GM19099 (cell line): Measurements from ENCODE around the gene TAF4.

ENCODE experiments used
- POLR2A ChIP-seq: IDR thresholded peaks from 3 replicates; pipeline ENCODE4 v1.6.1; 2011; ENCODE audit warnings: low read depth; ENCODE audit not compliant: insufficient read length; ENCODE audit errors: extremely low read depth

Gene TAF4

GRCh38 chr20:62042025-62042820 is 23.5 kb downstream of the TAF4 start:
- no peak for TF ChIP-seq POLR2A

- no peak for TF ChIP-seq POLR2A
Observed at GRCh38 chr20:62040933-62041332, 24.7 kb downstream of the TAF4 start.

- TF ChIP-seq POLR2A = no peak
Observed at GRCh38 chr20:62040381-62040922, 25.2 kb downstream of the TAF4 start.

DNA sequence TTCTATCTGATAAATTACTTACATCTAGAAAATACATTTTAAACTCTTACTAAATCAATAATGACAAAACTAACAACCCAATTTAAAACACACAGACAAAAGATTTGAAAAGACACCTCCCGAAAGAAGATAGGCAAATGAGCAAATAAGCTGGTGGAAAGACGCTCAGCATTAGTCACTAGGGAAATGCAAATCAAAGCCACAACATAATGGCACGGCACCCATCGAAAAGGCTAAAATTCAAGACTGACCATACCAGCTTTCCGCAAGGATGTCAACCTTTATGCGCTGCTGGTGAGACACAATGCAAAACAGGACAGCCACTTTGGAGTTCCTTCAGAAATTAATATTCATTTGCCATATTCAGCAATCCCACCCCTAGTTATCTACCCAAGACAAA is 25.9 kb downstream of the TAF4 start:
- TF ChIP-seq POLR2A = no peak

DNA sequence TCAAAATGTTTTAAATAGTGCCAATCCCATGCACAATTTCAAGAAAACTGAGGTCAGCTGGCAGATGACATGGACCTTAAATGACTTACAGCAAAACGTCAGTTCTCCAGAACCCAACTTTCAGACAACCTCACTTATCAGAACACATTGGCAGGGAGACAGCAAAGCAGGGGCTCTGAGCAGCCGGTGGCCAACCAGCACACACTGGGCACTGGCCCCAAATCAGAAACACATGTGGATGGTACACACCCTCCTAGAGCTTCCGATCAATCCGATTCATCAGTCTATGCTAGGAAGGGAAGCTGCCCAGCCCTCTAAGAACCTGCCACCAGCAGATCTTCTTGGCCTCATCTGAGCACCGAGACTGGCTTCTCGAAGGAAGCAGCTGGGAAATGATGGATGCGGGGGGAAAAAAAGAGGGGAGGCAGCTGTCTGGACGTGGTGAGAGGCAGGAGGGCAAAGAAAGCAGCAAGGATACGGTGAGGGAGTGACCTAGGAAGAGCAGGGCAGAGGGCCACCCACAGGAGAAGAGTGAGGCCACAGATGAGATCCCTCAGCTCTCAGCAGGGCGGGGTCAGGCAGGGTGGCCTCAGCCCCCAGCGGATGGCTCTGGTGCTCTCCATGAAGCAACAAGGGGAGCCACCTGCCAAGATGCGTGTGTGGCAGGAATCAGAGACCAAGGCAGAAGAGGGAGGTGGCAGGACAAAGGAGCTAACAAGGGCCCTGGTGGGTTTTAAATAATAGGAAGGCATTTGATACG is 32.9 kb downstream of the TAF4 start:
- no peak for TF ChIP-seq POLR2A

- TF ChIP-seq POLR2A = no peak
Observed at GRCh38 chr20:62031462-62032092, 34.1 kb downstream of the TAF4 start.

DNA sequence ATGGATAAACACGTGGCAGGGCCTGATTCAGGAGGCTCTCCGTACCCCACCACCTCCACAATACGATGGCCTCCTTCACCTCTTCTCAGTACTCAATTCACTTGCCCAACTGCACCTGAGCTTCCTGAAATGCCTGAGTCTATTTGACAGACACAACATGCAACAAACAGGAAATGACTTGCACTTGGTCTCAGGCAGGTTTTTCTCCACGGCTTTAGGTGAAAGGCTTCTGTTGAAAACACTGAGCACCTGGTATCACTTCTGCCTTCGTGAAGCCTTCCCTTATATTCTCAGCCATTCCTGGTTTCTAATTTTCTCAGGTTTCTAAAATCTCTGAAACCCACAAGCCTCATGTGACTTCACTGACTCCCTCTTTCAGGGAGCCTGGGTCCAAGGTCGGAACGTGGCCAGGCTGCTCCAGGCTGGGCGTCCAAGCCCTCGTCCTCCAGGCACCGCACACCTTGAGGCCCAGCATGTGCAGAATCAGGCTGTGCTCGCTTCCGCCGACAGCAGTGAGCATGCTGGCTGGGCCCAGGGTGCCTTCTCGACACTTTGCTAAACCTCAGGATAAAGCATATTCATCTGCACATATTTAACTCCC is 34.7 kb downstream of the TAF4 start:
- no peak for TF ChIP-seq POLR2A

DNA sequence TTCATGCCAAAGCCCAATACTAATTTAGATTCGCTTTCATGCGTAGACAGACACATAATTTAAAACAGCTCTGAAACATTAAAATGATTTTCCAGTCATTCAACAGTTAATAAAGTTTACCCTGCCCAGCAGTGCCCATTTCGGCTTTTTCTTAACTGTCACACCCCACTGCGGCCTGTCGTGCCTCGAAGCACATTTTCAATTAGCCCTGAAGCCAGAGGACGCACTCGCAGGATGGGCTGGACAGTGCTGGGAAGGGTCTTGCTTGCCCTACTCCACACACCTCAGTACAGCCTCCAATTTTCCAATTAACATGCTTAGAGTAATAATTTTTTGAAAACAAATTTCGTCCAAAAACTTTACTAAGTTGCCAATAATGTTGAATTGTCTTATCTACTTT is 35.3 kb downstream of the TAF4 start:
- TF ChIP-seq POLR2A = no peak

DNA sequence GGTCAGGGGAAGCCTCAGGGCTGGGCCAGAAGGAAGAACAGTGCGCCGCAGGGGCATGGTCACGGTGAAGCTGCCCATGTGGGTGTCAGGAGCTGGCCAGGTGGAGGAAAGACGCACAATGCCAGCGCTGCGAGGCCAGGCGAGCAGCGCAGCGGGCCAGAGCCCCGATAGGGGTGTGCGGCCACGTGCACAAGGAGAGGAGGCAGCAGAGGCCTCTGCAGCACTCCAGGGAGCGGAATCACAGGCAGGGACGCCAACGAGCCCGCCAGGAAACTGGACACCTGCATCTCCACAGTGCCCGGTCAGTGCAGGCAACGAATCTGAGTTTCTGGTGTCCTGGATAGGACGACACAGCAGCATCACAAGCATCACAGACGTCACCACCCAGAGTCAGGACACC is 35.7 kb downstream of the TAF4 start:
- no peak for TF ChIP-seq POLR2A

- TF ChIP-seq POLR2A = no peak
Observed at GRCh38 chr20:62029296-62029695, 36.4 kb downstream of the TAF4 start.

GRCh38 chr20:62028384-62028783 is 37.3 kb downstream of the TAF4 start:
- no peak for TF ChIP-seq POLR2A

DNA sequence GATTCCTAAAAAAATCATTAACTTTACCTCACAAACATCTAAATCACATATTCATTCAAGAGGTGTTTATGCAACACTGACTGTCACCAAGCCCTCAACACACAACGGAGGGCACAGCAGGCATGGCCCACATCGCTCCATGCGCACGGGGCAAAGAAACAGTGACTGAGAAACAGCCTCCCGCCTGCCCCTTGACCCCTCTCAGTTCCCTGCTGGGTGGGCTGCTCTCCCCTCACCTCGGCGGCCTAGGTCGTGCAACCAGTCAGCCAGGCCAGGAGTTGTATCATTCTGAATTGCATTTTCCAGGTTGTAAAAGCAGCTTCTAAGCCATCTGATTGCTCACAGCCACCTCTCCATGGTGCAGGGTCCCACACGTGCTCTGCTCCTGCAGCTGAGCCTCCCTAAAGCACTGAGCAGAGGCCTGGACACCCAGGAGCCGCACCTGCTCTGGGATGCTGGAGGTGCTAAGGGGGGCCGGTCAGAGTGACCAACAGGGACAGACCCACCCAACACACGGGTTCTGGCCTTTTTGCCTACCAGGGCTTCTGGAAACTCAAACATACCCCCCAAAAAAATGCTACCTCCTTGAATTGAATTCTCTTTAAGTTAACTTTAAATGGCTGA is 37.9 kb downstream of the TAF4 start:
- no peak for TF ChIP-seq POLR2A

DNA sequence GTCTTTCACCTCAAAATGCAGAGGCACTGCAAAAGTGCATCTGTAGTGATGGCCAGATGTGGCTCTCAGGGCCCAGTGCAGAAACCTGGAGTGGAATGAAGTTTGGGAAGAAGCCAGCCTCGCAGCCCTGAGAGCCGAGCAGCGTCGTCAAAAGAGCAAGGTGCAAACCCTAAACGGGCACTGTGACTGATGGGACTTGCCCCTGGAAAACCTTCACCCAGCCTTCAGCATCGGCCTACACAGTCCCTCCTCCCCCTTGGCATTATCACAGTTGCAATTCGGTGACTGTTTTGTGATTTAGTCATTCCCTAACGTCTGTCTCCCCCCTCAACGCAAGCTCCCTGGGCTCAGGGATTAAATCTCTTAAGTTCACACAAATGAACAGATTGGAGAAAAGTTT is 38.6 kb downstream of the TAF4 start:
- no peak for TF ChIP-seq POLR2A

GRCh38 chr20:62026564-62026856 is 39.2 kb downstream of the TAF4 start:
- TF ChIP-seq POLR2A = no peak
